HepG2 (cell line): ENCODE measurements around the gene NRN1. TPM values are rescaled to one million over a fixed set of nuclear protein-coding genes. Genes with fewer than 3 reads are reported as not detected.
A peak's percentile ranks its signal among the peaks of the same experiment; 100 is the strongest.

ENCODE experiments used
- ATAC-seq: fragments of 200-7000 bp; cut with Tn5 transposase; 3 replicates; pipeline ENCODE4 v1.9.1; 2020; ENCODE audit warnings: mild to moderate bottlenecking, moderate library complexity
- BruUV-seq: library from RNA; stranded (reverse); fragments of 400-500 nt; replicated peaks from 2 replicates; lab custom pipeline; 2021; lab: Mats Ljungman, UMichigan
- CTCF ChIA-PET: fragments of 300-600 bp; formaldehyde crosslinking; extraction: SDS; loops from one replicate; lab custom pipeline; 2021; ENCODE audit warnings: low total read pairs, inconsistent platforms, low intra/inter-chr PET ratio; lab: Yijun Ruan, JAX
- POLR2A ChIA-PET: fragments of 350-600 bp; sonication (Branson Sonifier 250); formaldehyde crosslinking; loops from one replicate; lab custom pipeline; 2020; ENCODE audit warnings: antibody characterized with exemption, inconsistent platforms; lab: Yijun Ruan, JAX
- DNase-seq: peaks from one replicate; pipeline ENCODE4 v3.0.0-alpha.2; 2015; ENCODE audit warnings: low spot score
- FAIRE-seq: peaks from 3 replicates; lab custom pipeline; 2011; peaks lifted over from hg19 to GRCh38; lab: Jason Lieb, UNC
- H2AFZ ChIP-seq: one replicate; pipeline ENCODE4 v1.6.1; 2011; ENCODE audit warnings: low read length, inconsistent platforms
- H3K27ac ChIP-seq: fragments of 300-600 bp; 3 replicates; pipeline ENCODE4 v1.8.0; 2011; ENCODE audit warnings: mixed run types, mild to moderate bottlenecking, mixed read lengths, low read length, inconsistent platforms; ENCODE audit not compliant: insufficient read depth; ENCODE audit errors: extremely low read length
- H3K27me3 ChIP-seq, 2 experiments: fragments of 200-600 bp in 1 of 2; 2 replicates in 1 of 2; 3 replicates in 1 of 2; pipeline versions ENCODE4 v1.6.0 to v1.8.0; 2011; ENCODE audit warnings: low read length in 2 of 2, mild to moderate bottlenecking in 2 of 2, moderate library complexity in 2 of 2, inconsistent platforms in 1 of 2; ENCODE audit not compliant: insufficient read depth in 2 of 2, control insufficient read depth in 1 of 2
- H3K36me3 ChIP-seq, 2 experiments: fragments of 200-600 bp in 1 of 2; replicated peaks in 1 of 2; 2 replicates in 1 of 2; 3 replicates in 1 of 2; pipeline versions ENCODE4 v1.5.1 to v1.8.0; 2011; ENCODE audit warnings: low read length in 2 of 2, inconsistent platforms in 1 of 2; ENCODE audit not compliant: insufficient read depth in 2 of 2, control insufficient read depth in 1 of 2
- H3K4me1 ChIP-seq: 2 replicates; pipeline ENCODE4 v1.5.1; 2012; ENCODE audit warnings: low read length, inconsistent platforms; ENCODE audit not compliant: insufficient read depth
- H3K4me2 ChIP-seq: 2 replicates; pipeline ENCODE4 v1.6.0; 2011; ENCODE audit warnings: low read depth, low read length, inconsistent platforms
- H3K4me3 ChIP-seq, 3 experiments: fragments of 200-600 bp in 1 of 3; sonication (generic), shearing (Covaris generic) in 1 of 3; replicated peaks in 1 of 3; 2 replicates each; pipeline ENCODE4 v1.5.1; 2011 to 2016; ENCODE audit warnings: low read length in 3 of 3, inconsistent platforms in 2 of 3, low read depth in 2 of 3, mild to moderate bottlenecking in 2 of 3, control low read depth in 1 of 3, mixed read lengths in 1 of 3; ENCODE audit not compliant: insufficient read depth in 1 of 3
- H3K79me2 ChIP-seq: one replicate; pipeline ENCODE4 v1.6.1; 2011; ENCODE audit warnings: low read length, inconsistent platforms; ENCODE audit not compliant: insufficient read depth
- H3K9ac ChIP-seq: 2 replicates; pipeline ENCODE4 v1.6.0; 2011; ENCODE audit warnings: mild to moderate bottlenecking, low read depth, low read length, inconsistent platforms; ENCODE audit not compliant: insufficient read depth
- H3K9me3 ChIP-seq: 2 replicates; pipeline ENCODE4 v1.5.1; 2012; ENCODE audit warnings: mild to moderate bottlenecking, low read length
- H4K20me1 ChIP-seq: 2 replicates; pipeline ENCODE4 v1.6.0; 2011; ENCODE audit warnings: inconsistent platforms, mild to moderate bottlenecking, low read length, moderate library complexity; ENCODE audit not compliant: insufficient read depth
- ATF7 ChIP-seq, 2 experiments: fragments of 450-650 bp in 1 of 2; sonication (generic) in 1 of 2; formaldehyde crosslinking in 1 of 2; IDR thresholded peaks; 2 replicates each; pipeline versions ENCODE4 v1.4.0 to v1.6.1; 2016 to 2020; ENCODE audit warnings: antibody characterized with exemption in 1 of 2, mild to moderate bottlenecking in 1 of 2, missing genetic modification reagents in 1 of 2
- CTCF ChIP-seq: sonication (generic); formaldehyde crosslinking; IDR thresholded peaks from 2 replicates; pipeline ENCODE4 v1.5.0; 2020; ENCODE audit warnings: mild to moderate bottlenecking, missing genetic modification reagents, moderate library complexity
- E2F5 ChIP-seq: sonication (generic); formaldehyde crosslinking; conservative IDR thresholded peaks from 2 replicates; pipeline ENCODE4 v1.4.0; 2020; ENCODE audit warnings: missing genetic modification reagents
- HDAC1 ChIP-seq: sonication (generic); formaldehyde crosslinking; IDR thresholded peaks from 2 replicates; pipeline ENCODE4 v1.5.1; 2020; ENCODE audit warnings: mild to moderate bottlenecking, missing genetic modification reagents
- NR2C2 ChIP-seq: sonication (generic); formaldehyde crosslinking; IDR thresholded peaks from 2 replicates; pipeline ENCODE4 v1.4.0; 2020; ENCODE audit warnings: missing genetic modification reagents, mild to moderate bottlenecking, moderate library complexity, borderline replicate concordance
- RFXANK ChIP-seq: IDR thresholded peaks from 2 replicates; pipeline ENCODE4 v1.6.1; 2016
- SOX6 ChIP-seq, 2 experiments: fragments of 450-650 bp in 1 of 2; sonication (generic) in 1 of 2; formaldehyde crosslinking in 1 of 2; IDR thresholded peaks; 2 replicates each; pipeline versions ENCODE4 v1.4.0 to v1.6.1; 2017 to 2020; ENCODE audit warnings: antibody characterized with exemption in 1 of 2, mild to moderate bottlenecking in 1 of 2, missing genetic modification reagents in 1 of 2
- ZNF317 ChIP-seq: sonication (generic); formaldehyde crosslinking; IDR thresholded peaks from 2 replicates; pipeline ENCODE4 v1.5.0; 2020; ENCODE audit warnings: mild to moderate bottlenecking, missing genetic modification reagents
- ZNF816 ChIP-seq: sonication (generic); formaldehyde crosslinking; IDR thresholded peaks from 2 replicates; pipeline ENCODE4 v1.8.0; 2022; ENCODE audit warnings: missing genetic modification reagents, mild to moderate bottlenecking, borderline replicate concordance
- WGBS: methylation state at CpG from one replicate; pipeline ENCODE4 v1.1.6; 2017; ENCODE audit warnings: low lambda C conversion rate; 5-methylcytosine and 5-hydroxymethylcytosine counted together
- in situ Hi-C: cut with HindIII; loops from 2 replicates; pipeline ENCODE4 v1.10.0; 2017; ENCODE audit warnings: low pct_unique_long_range_greater_than_20kb; ENCODE audit not compliant: extremely low pct_ligation_motif_present
- intact Hi-C: fragments of 100-400 bp; cut with micrococcal nuclease; formaldehyde crosslinking; loops from one replicate; pipeline ENCODE4 v1.10.0; 2022; ENCODE audit not compliant: unreplicated experiment
- polyA plus RNA-seq, 8 experiments: library from polyadenylated mRNA; depleted of rRNA in 3 of 8; stranded (reverse) in 7 of 8; unstranded in 1 of 8; fragments of >200 nt; fragmentation: Illumina TruSeq in 4 of 8; extraction: Trizol in 4 of 8; gene quantifications; 2 replicates each; pipeline versions ENCODE4 v1.2.1 to v1.2.3, GENCODE V29; 2011 to 2016; ENCODE audit warnings: low read depth in 4 of 8, missing spikeins in 1 of 8, mixed read lengths in 1 of 8; ENCODE audit not compliant: insufficient read depth in 1 of 8
- total RNA-seq, 5 experiments: library from RNA; depleted of rRNA; stranded (reverse); fragments of >200 nt; fragmentation: Illumina TruSeq; extraction: Trizol; gene quantifications; 2 replicates each; pipeline ENCODE4 v1.2.3, GENCODE V29; 2016; ENCODE audit warnings: low read depth in 1 of 5

The NRN1 gene
- total and polyA plus RNA-seq, 2 of the 13 experiments (the other 11 are each of a cell fraction or from before 2014, with no cell fraction given): 0.11 TPM; not detected in 1

GRCh38 chr6:5958921-5959320 is 47.8 kb downstream of the NRN1 start (continued):
- TF ChIP-seq E2F5 (CRISPR knock-in tag) (no peak), ZNF816 (CRISPR knock-in tag) (no peak), SOX6 (IDR thresholded peaks at IDR 0.05) (no peak), SOX6 (CRISPR knock-in tag; IDR thresholded peaks at IDR 0.05) (no peak), HDAC1 (CRISPR knock-in tag) (no peak), NR2C2 (CRISPR knock-in tag) (no peak), ATF7 (IDR thresholded peaks at IDR 0.05) (no peak), ATF7 (CRISPR knock-in tag; IDR thresholded peaks at IDR 0.05) (no peak), CTCF (no peak)
- TF ChIP-seq, all 625 proteins: peak for 0

- Histone ChIP-seq H3K4me1 (no peaks in the 10 kb centered on the region), H2AFZ (no peak overlapping the region), H3K9me3 (no peaks in the 10 kb centered on the region), H4K20me1 (no peaks in the 10 kb centered on the region), H3K27me3 (peaks cover 3 to 25% of the 10 kb centered on the region in 2 experiments; a peak in 2 of 5 replicates), H3K79me2 (no peaks in the 10 kb centered on the region), H3K4me3 (no peak overlapping the region), H3K9ac (no peak overlapping the region), H3K27ac (no peak overlapping the region), H3K36me3 (no peaks in the 10 kb centered on the region), H3K4me2 (no peak overlapping the region)
- DNase-seq (no peak), FAIRE-seq (no peak), ATAC-seq (no peak)
- ChIA-PET POLR2A (no interaction called here), CTCF (no interaction called here)
- peak; percentile 70; the same call in 1 of the 2 replicates for TF ChIP-seq ZNF317 (CRISPR knock-in tag)
- no peak for TF ChIP-seq RFXANK (CRISPR knock-in tag)
- intact Hi-C loops (no loop called here), in situ Hi-C loops (no loop called here)
- no TSS peak for BruUV-seq
- 26% methylated on average over 6 of the region's 6 CpGs for WGBS
Observed at GRCh38 chr6:5956939-5957338, 49.8 kb downstream of the NRN1 start.
